IMR-90 (cell line): ENCODE measurements around the gene COL1A1. TPM values are rescaled to one million over a fixed set of nuclear protein-coding genes. Genes with fewer than 3 reads are reported as not detected.
A peak's percentile ranks its signal among the peaks of the same experiment; 100 is the strongest.

Experiments used
- ATAC-seq: fragments of 200-7000 bp; cut with Tn5 transposase; 2 replicates; pipeline ENCODE4 v1.9.1; 2020; ENCODE audit warnings: low read depth, mild to moderate bottlenecking, moderate library complexity
- BruUV-seq: library from RNA; stranded (reverse); fragments of 400-500 nt; replicated peaks from 2 replicates; lab custom pipeline; 2021; lab: Mats Ljungman, UMichigan
- CTCF ChIA-PET: fragments of 300-600 bp; formaldehyde crosslinking; extraction: SDS; loops from one replicate; lab custom pipeline; 2021; ENCODE audit warnings: antibody characterized with exemption; lab: Yijun Ruan, JAX
- POLR2A ChIA-PET: fragments of 300-600 bp; sonication (Branson Sonifier 250); formaldehyde crosslinking; loops from one replicate; lab custom pipeline; 2022; ENCODE audit warnings: antibody characterized with exemption; ENCODE audit not compliant: unreplicated experiment; lab: Charles Lee
- DNase-seq: peaks from one replicate; pipeline ENCODE4 v3.0.0; 2013
- H2AFZ ChIP-seq: replicated peaks from 2 replicates; pipeline ENCODE3; 2013; ENCODE audit warnings: low read length, mild to moderate bottlenecking; ENCODE audit not compliant: poor library complexity
- H2AK5ac ChIP-seq: 2 replicates; pipeline ENCODE4 v1.6.1; 2013; ENCODE audit warnings: low read depth, low read length, inconsistent platforms
- H2AK9ac ChIP-seq: replicated peaks from 2 replicates; pipeline ENCODE3; 2013; ENCODE audit warnings: mild to moderate bottlenecking, low read depth, low read length, moderate library complexity; ENCODE audit not compliant: poor library complexity
- H2BK120ac ChIP-seq: 2 replicates; pipeline ENCODE4 v1.6.1; 2013; ENCODE audit warnings: low read depth, low read length, inconsistent platforms
- H2BK15ac ChIP-seq: 3 replicates; pipeline ENCODE4 v1.6.1; 2013; ENCODE audit warnings: low read depth, low read length, inconsistent platforms
- H2BK20ac ChIP-seq: 2 replicates; pipeline ENCODE4 v1.6.1; 2013; ENCODE audit warnings: low read depth, mild to moderate bottlenecking, inconsistent platforms, low read length, moderate library complexity
- H2BK5ac ChIP-seq: 2 replicates; pipeline ENCODE4 v1.6.1; 2013; ENCODE audit warnings: mild to moderate bottlenecking, low read depth, low read length, inconsistent platforms; ENCODE audit not compliant: poor library complexity, severe bottlenecking
- H3K14ac ChIP-seq: replicated peaks from 2 replicates; pipeline ENCODE4 v1.6.1; 2013; ENCODE audit warnings: low read depth, low read length, inconsistent platforms
- H3K18ac ChIP-seq: 2 replicates; pipeline ENCODE4 v1.6.1; 2013; ENCODE audit warnings: low read depth, low read length, control low read depth
- H3K23ac ChIP-seq: 2 replicates; pipeline ENCODE4 v1.6.1; 2013; ENCODE audit warnings: low read depth, low read length, inconsistent platforms
- H3K27ac ChIP-seq: 2 replicates; pipeline ENCODE4 v1.5.1; 2013; ENCODE audit warnings: mild to moderate bottlenecking, control low read depth, low read length; ENCODE audit not compliant: insufficient read depth
- H3K27me3 ChIP-seq: 2 replicates; pipeline ENCODE4 v1.6.1; 2013; ENCODE audit warnings: low read length; ENCODE audit not compliant: control insufficient read depth, insufficient read depth
- H3K36me3 ChIP-seq: 2 replicates; pipeline ENCODE4 v1.6.1; 2013; ENCODE audit warnings: low read length, mixed read lengths; ENCODE audit not compliant: control insufficient read depth, insufficient read depth
- H3K4ac ChIP-seq: 2 replicates; pipeline ENCODE4 v1.6.1; 2013; ENCODE audit warnings: low read depth, low read length, inconsistent platforms
- H3K4me1 ChIP-seq: 2 replicates; pipeline ENCODE4 v1.6.1; 2013; ENCODE audit warnings: low read length, mixed read lengths; ENCODE audit not compliant: control insufficient read depth, insufficient read depth
- H3K4me2 ChIP-seq: 2 replicates; pipeline ENCODE4 v1.6.1; 2013; ENCODE audit warnings: low read depth, mild to moderate bottlenecking, control low read depth, low read length, moderate library complexity
- H3K4me3 ChIP-seq: 2 replicates; pipeline ENCODE4 v1.5.1; 2013; ENCODE audit warnings: low read depth, mild to moderate bottlenecking, control low read depth, low read length, moderate library complexity; ENCODE audit not compliant: insufficient read depth
- H3K56ac ChIP-seq: 2 replicates; pipeline ENCODE4 v1.6.1; 2013; ENCODE audit warnings: low read length, inconsistent platforms; ENCODE audit not compliant: insufficient read depth; ENCODE audit errors: extremely low read depth
- H3K79me1 ChIP-seq, 2 experiments: 2 replicates each; pipeline ENCODE4 v1.6.1; 2013; ENCODE audit warnings: low read length in 2 of 2, inconsistent platforms in 1 of 2, low read depth in 1 of 2
- H3K9ac ChIP-seq: 2 replicates; pipeline ENCODE4 v1.6.1; 2013; ENCODE audit warnings: low read depth, low read length, control low read depth
- H3K9me1 ChIP-seq: 2 replicates; pipeline ENCODE4 v1.6.1; 2013; ENCODE audit warnings: low read length, inconsistent platforms; ENCODE audit not compliant: insufficient read depth
- H3K9me3 ChIP-seq: 2 replicates; pipeline ENCODE4 v1.6.1; 2013; ENCODE audit warnings: low read length; ENCODE audit not compliant: control insufficient read depth, insufficient read depth
- H4K20me1 ChIP-seq: 2 replicates; pipeline ENCODE4 v1.6.1; 2013; ENCODE audit warnings: low read length, inconsistent platforms; ENCODE audit not compliant: insufficient read depth
- H4K5ac ChIP-seq: 2 replicates; pipeline ENCODE4 v1.6.1; 2013; ENCODE audit warnings: mild to moderate bottlenecking, low read depth, low read length, control low read depth
- H4K8ac ChIP-seq, 2 experiments: 2 replicates each; pipeline ENCODE4 v1.6.1; 2013; ENCODE audit warnings: low read depth in 2 of 2, low read length in 2 of 2, control low read depth in 1 of 2, inconsistent platforms in 1 of 2
- H4K91ac ChIP-seq: 2 replicates; pipeline ENCODE4 v1.6.1; 2013; ENCODE audit warnings: low read depth, low read length, inconsistent platforms; ENCODE audit not compliant: insufficient read depth
- CEBPB ChIP-seq: IDR thresholded peaks from 2 replicates; pipeline ENCODE4 v1.6.1; 2012; ENCODE audit warnings: low read depth, low read length, improper control_type of control experiment
- ELK1 ChIP-seq: fragments of 150-350 bp; IDR thresholded peaks from 2 replicates; pipeline ENCODE4 v1.6.1; 2016; ENCODE audit warnings: low read depth, mild to moderate bottlenecking, low read length, moderate library complexity, borderline replicate concordance
- MXI1 ChIP-seq: IDR thresholded peaks from 2 replicates; pipeline ENCODE4 v1.6.1; 2012; ENCODE audit warnings: low read depth, mild to moderate bottlenecking, low read length, moderate library complexity, borderline replicate concordance
- POLR2A ChIP-seq: IDR thresholded peaks from 2 replicates; pipeline ENCODE4 v1.6.1; 2012; ENCODE audit warnings: mild to moderate bottlenecking, low read depth, low read length
- RAD21 ChIP-seq: IDR thresholded peaks from 2 replicates; pipeline ENCODE4 v1.6.1; 2012; ENCODE audit warnings: low read length, improper control_type of control experiment
- WGBS, 2 experiments: methylation state at CpG; one replicate each; pipeline versions ENCODE4 v1.1.5 to v1.1.7; 2013; ENCODE audit warnings: missing lambda C conversion rate in 2 of 2; ENCODE audit not compliant: insufficient read length in 1 of 2; ENCODE audit errors: extremely low coverage in 2 of 2; 5-methylcytosine and 5-hydroxymethylcytosine counted together
- dilution Hi-C: fragments of 300-500 bp; cut with HindIII; formaldehyde crosslinking; loops from one replicate; pipeline ENCODE4 v1.14.3; 2018; ENCODE audit warnings: low sequenced_read_pairs; ENCODE audit not compliant: unreplicated experiment
- in situ Hi-C: fragments of 300-500 bp; cut with MboI; formaldehyde crosslinking; loops from 3 replicates; pipeline ENCODE4 v1.14.3; 2019; ENCODE audit warnings: low sequenced_read_pairs, inconsistent platforms, mixed read lengths
- intact Hi-C: fragments of 100-400 bp; cut with micrococcal nuclease; formaldehyde crosslinking; loops from 2 replicates; pipeline ENCODE4 v1.10.0; 2022
- polyA plus RNA-seq, 3 experiments: library from polyadenylated mRNA; depleted of rRNA; stranded (reverse); fragments of >200 nt; gene quantifications; 2 replicates each; pipeline ENCODE4 v1.2.3, GENCODE V29; 2012; ENCODE audit warnings: low replicate concordance in 1 of 3
- total RNA-seq: library from RNA; depleted of rRNA; stranded (reverse); fragments of >200 nt; gene quantifications from 2 replicates; pipeline ENCODE4 v1.2.3, GENCODE V29; 2012

Gene COL1A1
- total and polyA plus RNA-seq, 2 of the 4 experiments (the other 2 are of a cell fraction): 2,180 to 4,350 TPM

- Histone ChIP-seq H4K20me1 (peaks cover 96% of the 10 kb centered on the region), H4K5ac (no peak overlapping the region), H2AFZ (peak overlapping the region; percentile 59), H2BK15ac (no peak overlapping the region), H2AK9ac (no peak overlapping the region), H3K23ac (0 out of 2 replicates have a peak overlapping the region, but pooled peaks have one; percentile 6), H2BK20ac (no peak overlapping the region), H2BK120ac (no peak overlapping the region), H3K56ac (no peak overlapping the region), H3K9me1 (peaks cover 12% of the 10 kb centered on the region; the same call in 1 of the 2 replicates), H3K4ac (peak overlapping the region; percentile 30), H3K79me1 (peaks cover 0 to 44% of the 10 kb centered on the region in 2 experiments; a peak in 2 of 4 replicates), H3K4me2 (no peak overlapping the region), H3K27me3 (no peaks in the 10 kb centered on the region), H4K8ac (peak overlapping the region in 1 of 2 experiments; percentile 86; a peak in 1 of 4 replicates), H3K27ac (peak overlapping the region; percentile 99), H3K9ac (peak overlapping the region; percentile 49; the same call in 1 of the 2 replicates), H4K91ac (no peak overlapping the region; the same call in 1 of the 2 replicates), H3K4me3 (no peak overlapping the region), H3K4me1 (no peaks in the 10 kb centered on the region; the same call in 1 of the 2 replicates), H2BK5ac (peak overlapping the region; percentile 99), H2AK5ac (peak overlapping the region; percentile 49; the same call in 1 of the 2 replicates), H3K9me3 (no peaks in the 10 kb centered on the region), H3K18ac (peak overlapping the region; percentile 4; the same call in 1 of the 2 replicates), H3K36me3 (peaks cover 63% of the 10 kb centered on the region), H3K14ac (no peak overlapping the region)
- TF ChIP-seq RAD21 (no peak), MXI1 (no peak), ELK1 (no peak), POLR2A (peak; percentile 11; the same call in 1 of the 2 replicates), CEBPB (peak; percentile 34; the same call in 1 of the 2 replicates)
- dilution Hi-C loops: no loop called here
- no peak for ATAC-seq
- peak; percentile 62 for DNase-seq
- in situ Hi-C loops: no loop called here
- ChIA-PET CTCF (no interaction called here), POLR2A (interaction anchor here (0.6 to 0.7 kb wide), 4 partner anchors 16 to 107 kb away, joined by 3 to 15 read pairs (median 6); no protein-coding TSS in a partner anchor)
- BruUV-seq: no TSS peak
- intact Hi-C loops: no loop called here
- 40% methylated on average over 11 of the region's 19 CpGs; no CpG with 5 or more reads in 1 of the 2 experiments for WGBS, 2 experiments
Observed at GRCh38 chr17:50184611-50185398, 16.6 kb downstream of the COL1A1 start.
